BJ (cell line): ENCODE data around the gene TAS2R14. TPM values are rescaled to one million over a fixed set of nuclear protein-coding genes. Genes with fewer than 3 reads are reported as not detected.
A peak's percentile ranks its signal among the peaks of the same experiment; 100 is the strongest.

Experiments
- CTCF ChIA-PET: fragments of 350-600 bp; formaldehyde crosslinking; extraction: SDS; loops from one replicate; lab custom pipeline; 2021; ENCODE audit warnings: antibody characterized with exemption, inconsistent platforms; lab: Yijun Ruan, JAX
- POLR2A ChIA-PET: fragments of 300-600 bp; sonication (Branson Sonifier 250); formaldehyde crosslinking; extraction: SDS; loops from one replicate; lab custom pipeline; 2021; ENCODE audit warnings: antibody characterized with exemption; lab: Charles Lee
- DNase-seq: peaks from one replicate; pipeline ENCODE4 v3.0.0-alpha.2; 2011; ENCODE audit warnings: low read depth
- H3K27me3 ChIP-seq: 2 replicates; pipeline ENCODE4 v1.6.0; 2011; ENCODE audit warnings: low read length; ENCODE audit not compliant: control insufficient read depth, insufficient read depth
- H3K36me3 ChIP-seq: 2 replicates; pipeline ENCODE4 v1.5.1; 2011; ENCODE audit warnings: low read length; ENCODE audit not compliant: control insufficient read depth, insufficient read depth
- H3K4me3 ChIP-seq: 2 replicates; pipeline ENCODE4 v1.5.1; 2011; ENCODE audit warnings: low read depth, mild to moderate bottlenecking, control low read depth, low read length
- polyA plus RNA-seq: library from polyadenylated mRNA; depleted of rRNA; stranded (reverse); fragments of >200 nt; gene quantifications from 2 replicates; pipeline ENCODE4 v1.2.3, GENCODE V29; 2011
- TF ChIP-seq, protein P1 (sequence below): IDR thresholded peaks from 2 replicates; pipeline ENCODE4 v1.5.1; 2011; ENCODE audit warnings: low read depth, mild to moderate bottlenecking, control low read depth, inconsistent platforms, low read length, moderate library complexity; ENCODE audit not compliant: insufficient read depth

TAS2R14 gene
- polyA plus RNA-seq, 1 experiment: 0.56 TPM

DNA sequence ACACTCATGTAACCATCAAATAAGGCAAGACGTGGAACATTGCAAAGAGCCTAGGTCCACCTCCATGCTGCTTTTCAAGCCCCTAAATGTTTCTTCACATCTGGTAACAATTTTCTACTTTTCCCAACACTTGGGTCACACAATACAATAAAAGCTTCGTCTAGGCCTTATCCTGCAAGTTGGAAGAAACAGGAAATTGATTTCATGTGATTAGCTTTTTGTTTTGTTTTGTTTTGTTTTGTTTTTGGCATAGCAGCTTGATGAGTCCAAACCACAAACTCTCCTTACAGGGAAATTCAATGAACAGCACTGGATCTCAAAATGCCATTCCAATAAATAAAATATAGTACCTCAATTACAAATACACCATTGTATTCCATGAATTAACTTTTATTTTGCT lies 28.3 kb upstream of the TAS2R14 start:
- Histone ChIP-seq H3K27me3 (no peaks in the 10 kb centered on the region), H3K36me3 (no peaks in the 10 kb centered on the region), H3K4me3 (no peak overlapping the region)
- ChIA-PET POLR2A (no interaction called here), CTCF (interaction anchor here (0.7 to 1.2 kb wide), 3 partner anchors 10 to 232 kb away, joined by 3 to 4 read pairs (median 3); no protein-coding TSS in a partner anchor)
- peak; percentile 83 for DNase-seq
- TF ChIP-seq, protein P1, sequence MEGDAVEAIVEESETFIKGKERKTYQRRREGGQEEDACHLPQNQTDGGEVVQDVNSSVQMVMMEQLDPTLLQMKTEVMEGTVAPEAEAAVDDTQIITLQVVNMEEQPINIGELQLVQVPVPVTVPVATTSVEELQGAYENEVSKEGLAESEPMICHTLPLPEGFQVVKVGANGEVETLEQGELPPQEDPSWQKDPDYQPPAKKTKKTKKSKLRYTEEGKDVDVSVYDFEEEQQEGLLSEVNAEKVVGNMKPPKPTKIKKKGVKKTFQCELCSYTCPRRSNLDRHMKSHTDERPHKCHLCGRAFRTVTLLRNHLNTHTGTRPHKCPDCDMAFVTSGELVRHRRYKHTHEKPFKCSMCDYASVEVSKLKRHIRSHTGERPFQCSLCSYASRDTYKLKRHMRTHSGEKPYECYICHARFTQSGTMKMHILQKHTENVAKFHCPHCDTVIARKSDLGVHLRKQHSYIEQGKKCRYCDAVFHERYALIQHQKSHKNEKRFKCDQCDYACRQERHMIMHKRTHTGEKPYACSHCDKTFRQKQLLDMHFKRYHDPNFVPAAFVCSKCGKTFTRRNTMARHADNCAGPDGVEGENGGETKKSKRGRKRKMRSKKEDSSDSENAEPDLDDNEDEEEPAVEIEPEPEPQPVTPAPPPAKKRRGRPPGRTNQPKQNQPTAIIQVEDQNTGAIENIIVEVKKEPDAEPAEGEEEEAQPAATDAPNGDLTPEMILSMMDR: no peak

DNA sequence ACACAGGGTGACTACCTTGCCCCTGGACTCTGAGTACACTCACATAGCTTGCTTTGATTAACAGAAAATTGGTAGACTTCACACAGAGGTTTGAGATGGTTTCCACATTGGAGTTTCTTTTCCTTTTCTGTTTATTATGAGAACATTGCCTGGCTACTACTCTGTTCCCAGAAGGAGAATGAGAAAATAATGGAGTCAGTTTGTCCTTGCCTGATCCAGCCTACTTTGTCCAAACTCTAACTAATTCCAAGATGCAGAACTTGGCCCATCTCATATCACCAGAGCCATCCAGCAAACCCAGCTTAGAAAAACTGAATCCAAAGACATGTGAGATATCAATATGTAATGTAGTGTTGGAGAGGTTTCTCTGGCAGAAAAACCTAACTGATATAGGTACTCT lies 27.3 kb upstream of the TAS2R14 start:
- no peak overlapping the region for H3K4me3 ChIP-seq
- CTCF ChIA-PET: no interaction called here
- H3K36me3 ChIP-seq: no peaks in the 10 kb centered on the region
- TF ChIP-seq, protein P1: no peak
- no peaks in the 10 kb centered on the region for H3K27me3 ChIP-seq
- no peak for DNase-seq
- POLR2A ChIA-PET: no interaction called here

DNA sequence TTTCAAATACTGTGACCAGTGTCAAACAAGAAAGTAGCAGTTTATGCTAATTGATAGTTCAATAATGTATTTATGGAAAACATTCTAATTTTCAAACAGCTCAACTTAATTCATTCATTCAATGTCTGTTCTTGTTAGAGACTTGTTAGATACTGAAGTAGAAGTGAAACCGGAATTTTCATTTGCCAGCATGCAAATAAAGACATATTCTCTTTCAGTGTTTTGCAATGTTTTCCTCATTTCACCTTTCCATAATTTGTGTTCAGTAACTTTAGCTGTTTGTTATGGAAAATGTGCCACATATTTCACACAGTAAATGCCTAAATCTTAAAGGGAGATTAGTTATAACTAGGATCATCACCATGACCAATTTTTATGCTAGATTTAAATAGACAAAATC lies 26.4 kb upstream of the TAS2R14 start:
- TF ChIP-seq, protein P1: no peak
- DNase-seq: no peak
- Histone ChIP-seq H3K36me3 (no peaks in the 10 kb centered on the region), H3K27me3 (no peaks in the 10 kb centered on the region), H3K4me3 (no peak overlapping the region)
- ChIA-PET POLR2A (no interaction called here), CTCF (no interaction called here)

DNA sequence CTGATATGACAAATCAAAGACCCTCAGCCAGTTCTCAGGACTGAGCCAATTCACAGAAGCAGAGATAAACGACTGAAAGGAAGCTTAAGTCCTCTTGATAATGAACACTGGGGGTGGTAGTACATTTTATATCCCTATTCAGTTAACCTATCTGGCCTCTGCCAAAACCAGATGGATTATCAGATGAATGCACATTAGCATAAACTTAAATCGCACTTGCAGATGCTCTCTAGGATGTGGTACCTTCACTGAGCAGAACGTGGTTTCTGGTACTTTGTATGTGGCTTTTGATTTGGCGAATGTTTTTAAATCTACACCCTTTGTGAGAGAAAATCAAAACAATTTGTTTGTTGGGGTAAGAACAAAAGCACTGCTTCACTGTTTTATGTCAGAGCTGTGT lies 21.1 kb upstream of the TAS2R14 start:
- POLR2A ChIA-PET: no interaction called here
- TF ChIP-seq, protein P1: no peak
- H3K27me3 ChIP-seq: no peaks in the 10 kb centered on the region

DNA sequence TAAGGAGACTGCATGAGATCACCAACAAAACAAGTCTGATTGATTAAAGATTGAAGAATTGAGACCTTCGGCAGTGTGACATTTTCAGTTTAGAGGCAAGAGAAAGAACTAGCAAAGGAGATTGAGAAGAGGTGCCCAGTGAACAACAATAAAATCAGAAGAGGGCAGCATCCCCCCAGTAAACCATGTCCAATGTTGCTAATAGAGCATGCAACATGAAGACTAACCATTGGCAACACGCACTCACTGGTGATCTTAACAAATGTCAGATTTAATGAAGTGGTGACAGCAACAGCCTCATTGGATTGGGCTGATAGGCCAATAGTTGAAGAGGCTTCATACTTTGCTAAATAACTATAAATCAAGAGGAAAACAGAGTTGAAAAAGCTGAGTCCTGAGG lies 20.7 kb upstream of the TAS2R14 start:
- ChIA-PET POLR2A (no interaction called here), CTCF (no interaction called here)
- Histone ChIP-seq H3K36me3 (no peaks in the 10 kb centered on the region), H3K4me3 (no peak overlapping the region), H3K27me3 (no peaks in the 10 kb centered on the region)
- TF ChIP-seq, protein P1: no peak
- no peak for DNase-seq

More for the DNA sequence above, 21.1 kb upstream of the TAS2R14 start:
- Histone ChIP-seq H3K4me3 (no peak overlapping the region), H3K36me3 (no peaks in the 10 kb centered on the region)
- DNase-seq: no peak
- CTCF ChIA-PET: no interaction called here
